ENCODE results near the gene CNTNAP5.

The CNTNAP5 gene

GRCh38 chr2:124867247-124867646 is 842.2 kb downstream of the CNTNAP5 start:
- DNase-seq, result no peak

GRCh38 chr2:124874219-124874618 is 849.1 kb downstream of the CNTNAP5 start:
- DNase-seq, result no peak

- no peak for DNase-seq
These were observed 849.6 kb downstream of the CNTNAP5 start for GRCh38 chr2:124874676-124875075.

GRCh38 chr2:124875627-124876244 is 850.6 kb downstream of the CNTNAP5 start:
- DNase-seq, result no peak

GRCh38 chr2:124877141-124877577 is 852.1 kb downstream of the CNTNAP5 start:
- DNase-seq, result no peak

GRCh38 chr2:124879640-124880039 is 854.6 kb downstream of the CNTNAP5 start:
- no peak for DNase-seq

GRCh38 chr2:124880995-124881394 is 855.9 kb downstream of the CNTNAP5 start:
- no peak for DNase-seq

GRCh38 chr2:124882423-124882822 is 857.3 kb downstream of the CNTNAP5 start:
- DNase-seq, result no peak

- DNase-seq, result no peak
These were observed 858.5 kb downstream of the CNTNAP5 start for GRCh38 chr2:124883595-124883994.

- DNase-seq, result no peak
These were observed 859.2 kb downstream of the CNTNAP5 start for GRCh38 chr2:124884315-124884714.

GRCh38 chr2:124886216-124886615 is 861.1 kb downstream of the CNTNAP5 start:
- DNase-seq, result no peak

- no peak for DNase-seq
These were observed 862.4 kb downstream of the CNTNAP5 start for GRCh38 chr2:124887466-124887865.

- no peak for DNase-seq
These were observed 863.3 kb downstream of the CNTNAP5 start for GRCh38 chr2:124888431-124888830.

- DNase-seq, result no peak
These were observed 869.1 kb downstream of the CNTNAP5 start for GRCh38 chr2:124894199-124894598.

- no peak for DNase-seq
These were observed 873.7 kb downstream of the CNTNAP5 start for GRCh38 chr2:124898827-124899226.

- DNase-seq, result no peak
These were observed 883.3 kb downstream of the CNTNAP5 start for GRCh38 chr2:124908411-124908810.

- no peak for DNase-seq
These were observed 886.5 kb downstream of the CNTNAP5 start for GRCh38 chr2:124911560-124911959.

- DNase-seq, result no peak
These were observed 888.8 kb downstream of the CNTNAP5 start for GRCh38 chr2:124913868-124914267.

- no peak for DNase-seq
These were observed 890.5 kb downstream of the CNTNAP5 start for GRCh38 chr2:124915567-124915966.

- DNase-seq, result no peak
These were observed 894.2 kb downstream of the CNTNAP5 start for GRCh38 chr2:124919296-124919695.

- no peak for DNase-seq
These were observed 895.4 kb downstream of the CNTNAP5 start for GRCh38 chr2:124920448-124920847.

- DNase-seq, result no peak
These were observed 896.1 kb downstream of the CNTNAP5 start for GRCh38 chr2:124921191-124921590.

GRCh38 chr2:124923097-124923496 is 898.0 kb downstream of the CNTNAP5 start:
- no peak for DNase-seq

- DNase-seq, result no peak
These were observed 908.8 kb downstream of the CNTNAP5 start for GRCh38 chr2:124933883-124934282.

- no peak for DNase-seq
These were observed 928.8 kb downstream of the CNTNAP5 start for GRCh38 chr2:124953921-124954320.
